ENCODE data around the gene MACROD2. TPM values are rescaled to one million over a fixed set of nuclear protein-coding genes. Genes with fewer than 3 reads are reported as not detected.

MACROD2 gene
- total and polyA plus RNA-seq, 9 donors, result 2.0 to 4.9 (median 3.1) TPM

- H3K4me3 ChIP-seq (ENCODE audit: low read length), result no peak overlapping the region
- no peaks in the 10 kb centered on the region for H3K9me3 ChIP-seq (replicated peaks; ENCODE audit: control insufficient read depth, low read depth, low read length)
- H3K27me3 ChIP-seq (ENCODE audit: control insufficient read depth, insufficient read depth, low read length), result no peaks in the 10 kb centered on the region
- no CpG with 5 or more reads among the region's 3 CpGs for WGBS (ENCODE audit: insufficient coverage)
- no peaks in the 10 kb centered on the region for H3K36me3 ChIP-seq (ENCODE audit: control insufficient read depth, insufficient read depth, low read length)
- no peaks in the 10 kb centered on the region for H3K4me1 ChIP-seq (ENCODE audit: control insufficient read depth, insufficient read depth, low read length)
- DNase-seq, result no peak
- H3K27ac ChIP-seq (ENCODE audit: low read length), result no peak overlapping the region
These were observed 118.1 kb downstream of the MACROD2 start for GRCh38 chr20:14113416-14113815.

GRCh38 chr20:14114065-14114704 is 118.9 kb downstream of the MACROD2 start:
- no peak for DNase-seq
- H3K27me3 ChIP-seq (ENCODE audit: control insufficient read depth, insufficient read depth, low read length), result no peaks in the 10 kb centered on the region
- no peaks in the 10 kb centered on the region for H3K9me3 ChIP-seq (replicated peaks; ENCODE audit: control insufficient read depth, low read depth, low read length)
- H3K4me3 ChIP-seq (ENCODE audit: low read length), result no peak overlapping the region
- no peaks in the 10 kb centered on the region for H3K36me3 ChIP-seq (ENCODE audit: control insufficient read depth, insufficient read depth, low read length)
- H3K27ac ChIP-seq (ENCODE audit: low read length), result no peak overlapping the region
- H3K4me1 ChIP-seq (ENCODE audit: control insufficient read depth, insufficient read depth, low read length), result no peaks in the 10 kb centered on the region
- no CpG with 5 or more reads among the region's 3 CpGs for whole genome bisulfite sequencing (ENCODE audit: insufficient coverage)

- Histone ChIP-seq H3K36me3 (ENCODE audit: control insufficient read depth, insufficient read depth, low read length) (no peaks in the 10 kb centered on the region), H3K4me1 (ENCODE audit: control insufficient read depth, insufficient read depth, low read length) (no peaks in the 10 kb centered on the region), H3K4me3 (ENCODE audit: low read length) (no peak overlapping the region), H3K27me3 (ENCODE audit: control insufficient read depth, insufficient read depth, low read length) (no peaks in the 10 kb centered on the region), H3K27ac (ENCODE audit: low read length) (no peak overlapping the region), H3K9me3 (replicated peaks; ENCODE audit: control insufficient read depth, low read depth, low read length) (no peaks in the 10 kb centered on the region)
- WGBS (ENCODE audit: insufficient coverage), result 95% methylated on average over 3 of the region's 6 CpGs
- DNase-seq, result no peak
These were observed 120.7 kb downstream of the MACROD2 start for GRCh38 chr20:14116037-14116436.

DNA sequence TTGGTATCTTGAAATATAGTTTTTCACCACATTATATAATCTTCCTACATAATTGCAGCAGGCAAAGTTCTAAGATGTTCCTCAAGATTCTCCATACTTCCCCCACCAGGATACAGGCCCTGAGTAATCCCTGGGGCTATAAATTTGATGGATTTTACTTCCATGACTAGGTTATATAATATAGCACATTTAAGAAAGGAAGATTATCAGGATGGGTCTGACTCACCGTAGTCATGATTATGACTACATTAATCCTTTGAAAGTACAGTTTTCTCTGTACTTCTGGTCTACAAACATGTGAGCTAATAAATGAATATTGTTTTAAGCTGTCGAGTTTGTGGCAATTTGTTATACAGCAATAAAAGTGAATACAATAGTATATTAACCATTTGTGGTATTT is 122.5 kb downstream of the MACROD2 start:
- no peaks in the 10 kb centered on the region for H3K27me3 ChIP-seq (ENCODE audit: control insufficient read depth, insufficient read depth, low read length)
- no peaks in the 10 kb centered on the region for H3K9me3 ChIP-seq (replicated peaks; ENCODE audit: control insufficient read depth, low read depth, low read length)
- no peaks in the 10 kb centered on the region for H3K4me1 ChIP-seq (ENCODE audit: control insufficient read depth, insufficient read depth, low read length)
- no peak for DNase-seq
- no peak overlapping the region for H3K4me3 ChIP-seq (ENCODE audit: low read length)
- no peak overlapping the region for H3K27ac ChIP-seq (ENCODE audit: low read length)
- no peaks in the 10 kb centered on the region for H3K36me3 ChIP-seq (ENCODE audit: control insufficient read depth, insufficient read depth, low read length)
- no CpG with 5 or more reads among the region's 2 CpGs for WGBS (ENCODE audit: insufficient coverage)

DNA sequence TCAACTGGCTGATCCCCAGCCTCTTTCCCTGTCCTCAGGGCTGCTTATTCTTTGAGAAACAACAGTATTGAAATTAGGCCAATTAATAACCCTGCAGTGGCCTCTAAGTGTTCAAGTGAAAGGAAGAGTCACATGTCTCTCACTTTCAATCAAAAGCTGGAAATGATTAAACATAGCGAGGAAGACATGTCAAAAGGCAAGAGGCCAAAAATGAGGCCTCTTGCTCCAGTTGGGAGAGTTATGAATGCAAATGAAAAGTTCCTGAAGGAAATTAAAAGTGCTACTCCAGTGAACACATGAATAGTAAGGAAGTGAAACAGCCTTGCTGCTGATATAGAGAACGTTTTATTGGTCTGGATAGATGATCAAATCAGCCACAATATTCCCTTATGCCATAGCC is 131.5 kb downstream of the MACROD2 start:
- H3K4me3 ChIP-seq (ENCODE audit: low read length), result no peak overlapping the region
- H3K27me3 ChIP-seq (ENCODE audit: control insufficient read depth, insufficient read depth, low read length), result no peaks in the 10 kb centered on the region
- no peaks in the 10 kb centered on the region for H3K36me3 ChIP-seq (ENCODE audit: control insufficient read depth, insufficient read depth, low read length)
- DNase-seq, result peak; percentile 9
- WGBS (ENCODE audit: insufficient coverage), result no CpG with 5 or more reads among the region's 2 CpGs
- no peak overlapping the region for H3K27ac ChIP-seq (ENCODE audit: low read length)
- H3K9me3 ChIP-seq (replicated peaks; ENCODE audit: control insufficient read depth, low read depth, low read length), result no peaks in the 10 kb centered on the region
- H3K4me1 ChIP-seq (ENCODE audit: control insufficient read depth, insufficient read depth, low read length), result no peaks in the 10 kb centered on the region

- no peak for DNase-seq
- WGBS (ENCODE audit: insufficient coverage), result 78% methylated on average over 1 of the region's 2 CpGs
These were observed 132.4 kb downstream of the MACROD2 start for GRCh38 chr20:14127514-14128223.

GRCh38 chr20:14134004-14134403 is 138.7 kb downstream of the MACROD2 start:
- DNase-seq, result no peak
- no peak overlapping the region for H3K27ac ChIP-seq (ENCODE audit: low read length)
- 100% methylated on average over 1 of the region's 3 CpGs for WGBS (ENCODE audit: insufficient coverage)
- H3K9me3 ChIP-seq (replicated peaks; ENCODE audit: control insufficient read depth, low read depth, low read length), result peaks cover 2% of the 10 kb centered on the region
- H3K4me3 ChIP-seq (ENCODE audit: low read length), result no peak overlapping the region
- H3K4me1 ChIP-seq (ENCODE audit: control insufficient read depth, insufficient read depth, low read length), result no peaks in the 10 kb centered on the region
- H3K27me3 ChIP-seq (ENCODE audit: control insufficient read depth, insufficient read depth, low read length), result no peaks in the 10 kb centered on the region
- no peaks in the 10 kb centered on the region for H3K36me3 ChIP-seq (ENCODE audit: control insufficient read depth, insufficient read depth, low read length)

More at GRCh38 chr20:14127514-14128223, 132.4 kb downstream of the MACROD2 start:
- Histone ChIP-seq H3K27ac (ENCODE audit: low read length) (no peak overlapping the region), H3K4me1 (ENCODE audit: control insufficient read depth, insufficient read depth, low read length) (no peaks in the 10 kb centered on the region), H3K27me3 (ENCODE audit: control insufficient read depth, insufficient read depth, low read length) (no peaks in the 10 kb centered on the region), H3K36me3 (ENCODE audit: control insufficient read depth, insufficient read depth, low read length) (no peaks in the 10 kb centered on the region), H3K4me3 (ENCODE audit: low read length) (no peak overlapping the region), H3K9me3 (replicated peaks; ENCODE audit: control insufficient read depth, low read depth, low read length) (no peaks in the 10 kb centered on the region)

DNA sequence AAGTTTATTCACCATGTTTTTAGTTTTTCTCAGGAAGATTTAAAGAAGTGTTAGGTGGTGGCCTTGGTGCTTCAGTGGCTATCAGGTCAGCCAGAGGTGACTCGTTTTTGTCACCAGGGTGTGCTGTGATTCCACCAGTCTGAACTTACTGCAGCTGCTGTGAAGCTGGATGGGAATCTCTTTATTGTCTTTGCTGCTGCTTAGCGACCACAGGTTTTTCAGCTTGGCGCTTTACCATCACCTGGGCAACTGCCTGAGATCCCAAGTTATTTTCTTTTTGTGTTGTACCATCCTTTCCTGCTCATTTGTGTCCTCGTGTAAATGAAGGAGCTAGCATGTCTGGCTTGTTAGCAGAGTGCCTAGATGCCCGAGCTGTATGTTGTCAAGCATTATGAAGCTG is 146.9 kb downstream of the MACROD2 start:
- H3K27ac ChIP-seq (ENCODE audit: low read length), result no peak overlapping the region
- WGBS (ENCODE audit: insufficient coverage), result 13% methylated on average over 3 of the region's 5 CpGs
- DNase-seq, result peak; percentile 78

GRCh38 chr20:14142964-14143627 is 147.8 kb downstream of the MACROD2 start:
- H3K4me1 ChIP-seq (ENCODE audit: control insufficient read depth, insufficient read depth, low read length), result no peaks in the 10 kb centered on the region
- peak; percentile 3 for DNase-seq
- H3K9me3 ChIP-seq (replicated peaks; ENCODE audit: control insufficient read depth, low read depth, low read length), result no peaks in the 10 kb centered on the region
- H3K27ac ChIP-seq (ENCODE audit: low read length), result no peak overlapping the region
- no peaks in the 10 kb centered on the region for H3K36me3 ChIP-seq (ENCODE audit: control insufficient read depth, insufficient read depth, low read length)
- WGBS (ENCODE audit: insufficient coverage), result no CpG with 5 or more reads among the region's 2 CpGs
- no peaks in the 10 kb centered on the region for H3K27me3 ChIP-seq (ENCODE audit: control insufficient read depth, insufficient read depth, low read length)
- no peak overlapping the region for H3K4me3 ChIP-seq (ENCODE audit: low read length)

More for the DNA sequence above, 146.9 kb downstream of the MACROD2 start:
- no peaks in the 10 kb centered on the region for H3K27me3 ChIP-seq (ENCODE audit: control insufficient read depth, insufficient read depth, low read length)
- H3K36me3 ChIP-seq (ENCODE audit: control insufficient read depth, insufficient read depth, low read length), result no peaks in the 10 kb centered on the region
- H3K4me1 ChIP-seq (ENCODE audit: control insufficient read depth, insufficient read depth, low read length), result no peaks in the 10 kb centered on the region
- H3K9me3 ChIP-seq (replicated peaks; ENCODE audit: control insufficient read depth, low read depth, low read length), result no peaks in the 10 kb centered on the region
- no peak overlapping the region for H3K4me3 ChIP-seq (ENCODE audit: low read length)

- Histone ChIP-seq H3K9me3 (replicated peaks; ENCODE audit: control insufficient read depth, low read depth, low read length) (no peaks in the 10 kb centered on the region), H3K27ac (ENCODE audit: low read length) (no peak overlapping the region), H3K27me3 (ENCODE audit: control insufficient read depth, insufficient read depth, low read length) (no peaks in the 10 kb centered on the region), H3K4me3 (ENCODE audit: low read length) (no peak overlapping the region), H3K36me3 (ENCODE audit: control insufficient read depth, insufficient read depth, low read length) (no peaks in the 10 kb centered on the region), H3K4me1 (ENCODE audit: control insufficient read depth, insufficient read depth, low read length) (no peaks in the 10 kb centered on the region)
- no CpG with 5 or more reads among the region's 1 CpG for WGBS (ENCODE audit: insufficient coverage)
- no peak for DNase-seq
These were observed 152.7 kb downstream of the MACROD2 start for GRCh38 chr20:14148042-14148441.
